ENCODE results near the gene BCAP31.

- no peak for TF ChIP-seq CTCF (IDR thresholded peaks at IDR 0.05)
- no peak for TF ChIP-seq POLR2A (IDR thresholded peaks at IDR 0.05)
These were observed 9.9 kb downstream of the BCAP31 start for GRCh38 chrX:153714256-153714655.

All from ovary (tissue), 3 donors.